SJSA1 (cell line): ENCODE measurements around the gene SHISA6. TPM values are rescaled to one million over a fixed set of nuclear protein-coding genes. Genes with fewer than 3 reads are reported as not detected.

ENCODE experiments used
- DNase-seq, 2 experiments: peaks; one replicate each; pipeline ENCODE4 v3.0.0-alpha.2; 2015 to 2020; ENCODE audit warnings: low spot score in 2 of 2, low read depth in 1 of 2
- H3K27ac ChIP-seq: fragments of 250-450 bp; sonication (Bioruptor Pico); 2 replicates; pipeline ENCODE4 v1.5.1; 2020; ENCODE audit warnings: mild to moderate bottlenecking, moderate library complexity
- H3K27me3 ChIP-seq: fragments of 250-450 bp; sonication (Bioruptor Pico); replicated peaks from 2 replicates; pipeline ENCODE4 v1.5.1; 2020; ENCODE audit warnings: mild to moderate bottlenecking, moderate library complexity
- H3K36me3 ChIP-seq: fragments of 250-450 bp; sonication (Bioruptor Pico); 2 replicates; pipeline ENCODE4 v1.5.1; 2020; ENCODE audit warnings: mild to moderate bottlenecking
- H3K4me1 ChIP-seq: fragments of 250-450 bp; sonication (Bioruptor Pico); replicated peaks from 2 replicates; pipeline ENCODE4 v1.6.1; 2021; ENCODE audit warnings: mild to moderate bottlenecking
- H3K4me3 ChIP-seq: fragments of 250-450 bp; sonication (Bioruptor Pico); 2 replicates; pipeline ENCODE4 v1.5.1; 2020; ENCODE audit warnings: mild to moderate bottlenecking
- H3K9me3 ChIP-seq: fragments of 250-450 bp; sonication (Bioruptor Pico); replicated peaks from 2 replicates; pipeline ENCODE4 v1.5.1; 2020; ENCODE audit warnings: mild to moderate bottlenecking
- total RNA-seq: library from RNA; depleted of rRNA; stranded (reverse); fragments of >200 nt; shearing (Covaris generic); gene quantifications from 2 replicates; pipeline ENCODE4 v1.2.3, GENCODE V29; 2014

Gene SHISA6
- total RNA-seq, 1 experiment from 2014 or later: 0.05 TPM

DNA sequence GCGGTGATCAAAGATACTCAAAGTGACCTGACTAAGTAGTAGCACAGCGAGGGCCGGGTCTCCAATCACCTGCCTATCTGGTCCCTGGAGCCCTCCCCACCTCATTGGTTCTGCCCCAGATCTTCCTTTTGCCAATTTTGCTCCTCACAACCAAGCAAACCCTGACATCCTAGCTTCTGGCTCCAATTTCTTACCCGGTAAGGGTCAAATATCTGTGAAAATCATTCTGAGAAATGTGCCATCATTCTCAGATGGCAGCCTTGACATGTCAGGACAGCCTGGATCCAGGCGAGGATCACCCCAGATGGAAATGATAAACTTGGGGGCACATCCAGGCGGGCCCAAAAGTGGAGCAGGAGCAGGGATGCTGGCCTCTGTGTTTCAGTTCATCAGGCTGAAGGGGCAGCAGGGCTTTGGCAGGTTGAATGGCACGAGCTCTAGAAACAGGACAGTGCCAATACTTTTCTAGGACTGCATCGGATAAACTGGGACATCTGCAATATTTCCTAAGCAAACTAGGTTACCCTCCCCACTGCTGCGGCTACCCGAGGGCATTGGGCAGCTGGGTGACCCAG is 83.9 kb downstream of the SHISA6 start:
- Histone ChIP-seq H3K27me3 (no peaks in the 10 kb centered on the region), H3K4me3 (no peak overlapping the region), H3K4me1 (no peaks in the 10 kb centered on the region), H3K9me3 (no peaks in the 10 kb centered on the region), H3K36me3 (no peaks in the 10 kb centered on the region), H3K27ac (no peak overlapping the region)
- DNase-seq: no peak

DNA sequence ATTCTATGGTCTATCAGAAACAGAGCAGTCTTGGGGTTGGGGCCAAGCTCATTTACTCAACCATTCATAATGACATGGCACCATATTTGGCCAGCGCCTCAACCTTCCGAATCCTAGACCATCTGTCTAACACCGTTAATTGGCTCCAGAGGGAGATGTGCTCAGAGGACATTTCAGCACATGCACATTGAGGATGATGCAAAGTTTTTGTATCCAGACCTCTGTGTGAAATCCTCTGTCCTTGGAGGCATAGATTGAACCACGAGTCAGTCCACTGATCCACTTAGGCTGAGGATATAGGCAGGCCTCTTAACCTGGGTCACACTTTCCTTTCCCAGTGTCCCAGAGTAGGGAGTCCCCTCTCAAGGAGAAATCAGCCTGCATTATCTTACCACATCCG is 85.5 kb downstream of the SHISA6 start:
- H3K9me3 ChIP-seq: no peaks in the 10 kb centered on the region
- H3K27me3 ChIP-seq: no peaks in the 10 kb centered on the region
- no peak overlapping the region for H3K27ac ChIP-seq
- H3K4me1 ChIP-seq: no peaks in the 10 kb centered on the region
- no peak overlapping the region for H3K4me3 ChIP-seq
- no peaks in the 10 kb centered on the region for H3K36me3 ChIP-seq
- no peak for DNase-seq

DNA sequence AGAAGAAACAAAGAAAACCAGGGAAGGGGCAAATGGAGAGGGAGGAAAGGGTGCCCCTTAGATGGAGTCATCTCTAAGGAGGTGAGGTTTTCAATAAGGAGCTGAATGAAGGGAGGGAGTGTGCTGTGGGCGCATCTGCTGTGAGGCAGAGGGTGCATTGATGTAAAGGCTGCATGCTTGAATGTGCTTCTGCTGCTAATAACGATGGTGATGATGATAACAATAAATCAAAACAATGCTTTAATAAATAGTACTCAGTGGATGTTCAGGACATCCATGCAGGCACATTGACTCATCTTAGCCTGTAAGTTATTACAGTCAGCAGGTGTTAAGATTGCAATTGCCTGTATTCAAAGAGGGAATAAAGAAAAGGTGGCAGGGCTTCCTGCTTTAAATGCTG is 87.8 kb downstream of the SHISA6 start:
- no peak for DNase-seq
- Histone ChIP-seq H3K36me3 (no peaks in the 10 kb centered on the region), H3K4me3 (no peak overlapping the region), H3K27me3 (no peaks in the 10 kb centered on the region), H3K27ac (no peak overlapping the region), H3K9me3 (no peaks in the 10 kb centered on the region), H3K4me1 (no peaks in the 10 kb centered on the region)

DNA sequence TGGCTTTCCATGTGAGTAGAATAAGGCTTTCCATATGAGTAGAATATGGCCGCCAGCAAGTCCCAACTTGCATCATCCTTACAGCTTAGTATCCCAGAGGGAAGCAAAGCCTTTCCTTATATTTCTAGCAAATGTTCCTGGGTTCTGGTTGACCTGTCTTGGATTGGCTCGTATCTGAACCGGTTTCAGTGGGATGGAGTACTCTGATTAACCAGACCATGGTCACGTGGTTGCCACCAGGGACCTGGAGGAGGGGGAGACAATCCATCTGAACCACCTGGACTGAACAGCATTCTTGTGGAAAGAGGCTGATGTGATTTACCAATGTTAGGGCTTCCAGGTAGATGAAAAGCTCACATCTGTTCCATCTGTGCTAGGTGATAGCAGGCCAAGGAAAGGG is 89.0 kb downstream of the SHISA6 start:
- no peaks in the 10 kb centered on the region for H3K4me1 ChIP-seq
- DNase-seq: no peak
- no peaks in the 10 kb centered on the region for H3K36me3 ChIP-seq
- H3K27me3 ChIP-seq: no peaks in the 10 kb centered on the region
- H3K4me3 ChIP-seq: no peak overlapping the region
- H3K9me3 ChIP-seq: no peaks in the 10 kb centered on the region
- no peak overlapping the region for H3K27ac ChIP-seq

DNA sequence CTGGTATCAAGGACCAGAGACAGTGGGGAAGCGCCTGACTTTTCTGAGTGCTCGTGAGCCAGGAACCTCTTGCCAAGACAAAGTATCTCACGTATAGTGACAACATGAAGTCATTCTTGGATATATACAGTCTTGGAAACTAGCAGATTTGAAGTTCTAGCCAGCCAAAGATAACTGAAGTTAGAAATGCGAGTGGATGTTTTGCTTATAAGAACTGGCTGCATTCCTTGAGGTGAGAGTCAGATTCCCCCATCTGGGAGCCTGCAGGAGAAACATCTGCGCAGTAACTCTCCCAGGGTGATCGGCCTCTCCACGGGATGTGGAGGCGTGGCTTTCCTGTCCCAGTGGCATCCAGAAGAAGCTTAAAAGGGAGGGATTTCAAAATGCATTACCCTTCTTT is 89.8 kb downstream of the SHISA6 start:
- no peak overlapping the region for H3K4me3 ChIP-seq
- peak in 1 of 2 experiments; percentile 28 for DNase-seq
- H3K27me3 ChIP-seq: no peaks in the 10 kb centered on the region
- H3K27ac ChIP-seq: no peak overlapping the region
- H3K9me3 ChIP-seq: no peaks in the 10 kb centered on the region
- no peaks in the 10 kb centered on the region for H3K36me3 ChIP-seq
- no peaks in the 10 kb centered on the region for H3K4me1 ChIP-seq

DNA sequence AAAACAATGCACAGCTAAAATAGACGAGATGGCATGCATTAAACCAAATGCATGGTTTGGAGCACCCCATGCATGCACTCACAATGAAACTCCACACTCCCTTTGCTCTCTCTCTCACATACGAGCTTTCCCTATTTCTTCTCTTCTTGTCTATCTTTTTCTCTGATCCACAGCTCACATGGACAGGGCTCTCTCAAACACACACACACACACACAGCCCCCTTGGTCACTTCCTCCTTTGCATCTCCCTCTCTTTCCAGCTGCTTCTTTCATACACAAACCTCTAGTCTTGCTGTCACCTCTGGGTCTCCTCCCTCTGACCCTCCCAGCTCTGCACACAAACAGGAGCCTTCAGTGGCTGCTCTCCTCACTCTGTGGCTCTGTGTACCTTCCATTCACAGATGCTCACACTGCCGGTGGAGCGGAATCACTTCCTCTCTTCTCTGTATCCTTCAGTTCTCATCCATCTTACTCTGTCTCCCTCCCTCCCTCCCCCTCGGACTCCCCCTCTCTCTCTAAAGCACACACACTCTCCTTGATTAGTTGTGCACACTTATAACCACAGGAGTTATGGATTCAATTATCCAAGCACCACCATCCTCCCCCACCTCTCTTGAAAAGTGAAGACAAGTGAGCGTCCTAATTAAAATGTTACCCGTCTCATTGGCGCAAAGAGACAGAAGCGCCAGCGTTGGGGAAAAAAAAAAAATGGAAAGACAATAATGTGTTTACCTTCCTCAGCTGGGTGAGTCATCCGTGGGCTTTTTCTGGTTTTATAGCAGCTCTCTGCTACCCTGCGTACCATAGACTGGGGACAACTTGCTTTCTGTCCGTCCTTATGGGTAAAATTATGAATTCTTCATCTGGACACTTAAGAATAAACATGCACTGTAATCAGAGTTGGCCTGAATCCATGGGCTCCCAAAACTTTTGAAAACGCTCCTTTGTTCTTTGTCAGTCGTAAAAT is 90.8 kb downstream of the SHISA6 start:
- H3K27me3 ChIP-seq: no peaks in the 10 kb centered on the region
- H3K36me3 ChIP-seq: no peaks in the 10 kb centered on the region
- H3K4me1 ChIP-seq: no peaks in the 10 kb centered on the region
- H3K9me3 ChIP-seq: no peaks in the 10 kb centered on the region
- H3K27ac ChIP-seq: no peak overlapping the region
- no peak overlapping the region for H3K4me3 ChIP-seq
- DNase-seq: peak in 1 of 2 experiments; percentile 14

DNA sequence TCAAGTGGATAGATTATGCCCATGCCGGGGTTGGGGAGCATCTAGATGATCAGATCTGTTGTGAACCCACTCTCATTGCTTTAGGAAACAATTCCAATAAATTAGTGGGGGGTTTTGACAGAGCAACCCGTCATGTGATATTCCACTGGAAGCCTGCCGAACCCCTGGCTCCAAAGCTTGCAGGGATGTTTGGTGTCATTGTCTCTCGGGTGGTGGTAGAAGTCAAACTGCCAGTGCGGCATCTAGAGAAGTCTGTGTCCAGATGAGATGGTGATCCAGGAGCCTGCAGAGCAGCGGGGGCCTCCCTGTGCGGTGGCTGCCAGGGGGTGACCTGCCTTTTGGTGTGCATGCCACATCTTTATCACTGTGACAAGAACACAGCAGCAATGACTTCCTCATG is 91.7 kb downstream of the SHISA6 start:
- no peaks in the 10 kb centered on the region for H3K36me3 ChIP-seq
- H3K27ac ChIP-seq: no peak overlapping the region
- H3K4me3 ChIP-seq: no peak overlapping the region
- H3K9me3 ChIP-seq: no peaks in the 10 kb centered on the region
- H3K27me3 ChIP-seq: no peaks in the 10 kb centered on the region
- DNase-seq: no peak
- H3K4me1 ChIP-seq: no peaks in the 10 kb centered on the region

DNA sequence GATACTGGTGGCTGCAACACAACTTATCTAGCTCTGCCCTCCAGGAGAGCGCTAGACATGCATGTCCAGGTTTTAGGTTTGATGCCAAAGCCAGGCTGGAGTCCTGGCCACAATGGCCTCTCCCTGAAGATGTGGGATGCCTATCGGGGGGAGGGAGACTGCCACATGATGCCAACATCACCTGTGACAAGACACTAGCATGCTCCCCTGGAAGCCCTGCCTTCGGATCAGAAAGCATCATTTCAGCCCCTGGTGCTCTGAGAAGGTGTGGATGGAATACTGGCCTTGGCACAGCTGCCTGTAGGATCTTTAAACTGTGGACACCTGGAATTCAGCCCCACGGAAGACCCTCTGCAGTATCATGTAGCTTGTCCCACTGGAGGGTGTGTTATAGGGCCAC is 93.5 kb downstream of the SHISA6 start:
- Histone ChIP-seq H3K4me3 (no peak overlapping the region), H3K27ac (no peak overlapping the region), H3K36me3 (no peaks in the 10 kb centered on the region), H3K27me3 (no peaks in the 10 kb centered on the region), H3K4me1 (no peaks in the 10 kb centered on the region), H3K9me3 (no peaks in the 10 kb centered on the region)
- no peak for DNase-seq

DNA sequence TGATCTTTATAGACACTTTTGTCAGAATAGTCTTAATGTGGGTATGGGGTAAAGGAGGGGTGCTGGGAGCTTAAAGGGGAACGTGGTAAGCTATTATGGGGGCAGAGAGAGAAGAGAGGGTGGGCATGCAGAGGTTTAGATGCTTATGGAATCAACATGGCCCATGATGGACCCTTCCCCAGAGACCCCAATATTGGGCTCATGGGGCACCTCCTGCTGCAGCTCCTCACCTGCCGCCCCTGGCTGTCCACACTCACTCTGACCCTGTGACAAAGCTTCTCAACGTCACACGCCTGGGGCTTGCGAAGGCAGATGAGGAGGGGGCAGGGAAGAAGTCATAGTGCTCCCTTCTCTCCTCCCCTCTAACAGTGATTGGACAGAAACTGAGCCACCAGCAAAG is 95.3 kb downstream of the SHISA6 start:
- DNase-seq: no peak
- Histone ChIP-seq H3K27me3 (no peaks in the 10 kb centered on the region), H3K36me3 (no peaks in the 10 kb centered on the region), H3K4me3 (no peak overlapping the region), H3K4me1 (no peaks in the 10 kb centered on the region), H3K9me3 (no peaks in the 10 kb centered on the region), H3K27ac (no peak overlapping the region)

DNA sequence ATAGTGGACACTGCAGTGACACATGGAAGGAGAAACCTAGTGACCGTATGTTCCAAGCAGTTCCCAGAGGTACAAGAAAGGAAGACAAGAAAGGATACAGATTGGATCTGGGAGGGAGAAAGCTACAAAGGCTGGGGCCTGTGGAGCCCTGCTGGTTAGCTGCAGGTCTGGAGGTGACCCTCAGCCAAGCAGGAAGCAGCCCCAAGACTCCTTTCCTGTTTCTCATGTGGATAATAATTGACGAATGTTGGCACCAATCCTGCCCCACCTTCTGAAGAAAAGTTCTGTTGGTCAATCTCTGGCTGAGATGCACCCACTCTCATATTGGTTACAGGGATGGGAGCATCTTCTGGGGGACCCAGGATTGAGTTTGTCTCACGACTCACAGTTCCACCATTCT is 99.8 kb downstream of the SHISA6 start:
- H3K27ac ChIP-seq: no peak overlapping the region
- no peaks in the 10 kb centered on the region for H3K4me1 ChIP-seq
- DNase-seq: no peak
- no peak overlapping the region for H3K4me3 ChIP-seq
- no peaks in the 10 kb centered on the region for H3K36me3 ChIP-seq
- H3K9me3 ChIP-seq: no peaks in the 10 kb centered on the region
- H3K27me3 ChIP-seq: no peaks in the 10 kb centered on the region

DNA sequence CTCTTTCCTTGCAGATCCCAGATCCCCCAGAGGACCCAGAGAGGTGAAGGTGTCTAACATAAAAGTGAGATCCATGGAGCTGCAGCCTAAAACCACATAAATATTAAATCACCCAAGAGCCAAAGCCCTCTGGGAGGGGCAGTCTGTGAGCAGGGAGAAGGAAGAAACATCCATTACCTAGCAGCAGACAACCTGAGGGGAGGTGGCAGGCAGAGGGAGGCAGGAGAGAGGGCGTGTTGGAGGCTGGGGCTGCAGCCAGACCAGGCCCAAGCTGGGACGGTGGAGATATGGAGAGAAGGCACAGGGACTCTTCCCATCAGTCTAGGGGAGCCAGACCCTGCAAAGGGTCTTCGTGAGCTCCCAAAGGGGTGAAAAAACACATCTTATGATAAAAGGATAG is 101.1 kb downstream of the SHISA6 start:
- no peaks in the 10 kb centered on the region for H3K4me1 ChIP-seq
- no peaks in the 10 kb centered on the region for H3K36me3 ChIP-seq
- H3K27ac ChIP-seq: no peak overlapping the region

DNA sequence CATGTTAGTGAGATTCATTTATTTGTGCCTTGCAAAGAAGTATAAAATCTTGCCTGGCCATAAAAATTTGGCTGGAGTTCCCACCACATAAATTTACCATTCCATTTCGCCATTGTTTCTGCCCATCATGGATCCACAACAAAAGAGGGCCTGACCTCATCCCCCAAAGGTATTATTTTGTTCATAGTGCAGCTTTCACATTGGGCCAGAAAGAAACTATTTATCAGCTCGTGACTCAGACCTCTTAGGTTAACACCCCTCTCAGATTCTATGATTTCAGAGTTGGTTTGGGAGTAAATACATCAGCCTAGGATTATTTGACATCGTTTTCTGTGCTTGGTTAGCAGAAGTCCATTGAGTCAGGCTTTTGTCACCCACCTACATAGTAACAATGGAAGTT is 108.1 kb downstream of the SHISA6 start:
- no peaks in the 10 kb centered on the region for H3K4me1 ChIP-seq
- DNase-seq: no peak
- no peak overlapping the region for H3K27ac ChIP-seq
- no peaks in the 10 kb centered on the region; the same call in 1 of the 2 replicates for H3K9me3 ChIP-seq
- H3K36me3 ChIP-seq: no peaks in the 10 kb centered on the region
- no peak overlapping the region for H3K4me3 ChIP-seq
- H3K27me3 ChIP-seq: no peaks in the 10 kb centered on the region

More for the DNA sequence above, 101.1 kb downstream of the SHISA6 start:
- DNase-seq: no peak
- Histone ChIP-seq H3K27me3 (no peaks in the 10 kb centered on the region), H3K4me3 (no peak overlapping the region), H3K9me3 (no peaks in the 10 kb centered on the region)

DNA sequence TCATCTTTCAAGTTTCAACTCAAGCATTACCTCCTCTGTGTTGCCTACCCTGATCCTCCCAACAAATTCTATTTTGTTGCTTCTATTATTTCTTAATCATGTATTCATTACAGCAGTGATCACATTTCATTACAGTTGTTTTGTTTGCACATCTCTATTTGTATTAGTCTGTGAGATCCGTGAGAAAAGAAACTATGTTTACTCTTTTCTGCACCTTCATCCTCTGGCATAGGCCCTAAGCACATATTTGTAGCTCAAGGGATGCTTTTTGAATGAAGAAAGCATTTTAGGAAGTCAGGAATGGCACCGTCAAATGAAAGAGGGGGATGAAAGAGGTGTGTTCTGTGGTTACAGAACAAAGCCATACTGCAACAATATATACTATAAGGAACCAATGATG is 110.5 kb downstream of the SHISA6 start:
- H3K4me3 ChIP-seq: no peak overlapping the region
- H3K9me3 ChIP-seq: no peaks in the 10 kb centered on the region; the same call in 1 of the 2 replicates
- H3K27me3 ChIP-seq: no peaks in the 10 kb centered on the region
- DNase-seq: no peak
- no peaks in the 10 kb centered on the region for H3K36me3 ChIP-seq
- no peak overlapping the region for H3K27ac ChIP-seq
- no peaks in the 10 kb centered on the region for H3K4me1 ChIP-seq

DNA sequence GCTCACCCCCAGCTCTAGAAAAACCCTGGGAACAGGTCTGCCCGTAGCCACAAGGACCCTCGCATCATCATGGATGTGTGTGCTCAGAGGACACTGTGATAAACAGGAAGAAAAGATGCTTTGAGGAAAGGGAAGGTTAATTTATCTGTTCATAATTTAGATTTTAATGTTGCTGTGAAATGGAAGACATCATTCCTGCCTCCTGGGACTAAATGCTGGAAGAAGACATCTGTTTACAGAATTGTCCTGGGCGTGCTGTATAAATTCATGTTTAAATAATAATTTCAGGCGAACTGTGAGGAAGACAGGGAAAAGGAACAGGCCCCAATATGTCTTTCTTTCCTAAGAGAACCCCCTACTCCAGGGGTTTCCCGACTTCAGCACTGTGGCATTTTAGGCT is 112.6 kb downstream of the SHISA6 start:
- Histone ChIP-seq H3K4me3 (no peak overlapping the region), H3K27ac (no peak overlapping the region)

More for the DNA sequence above, 112.6 kb downstream of the SHISA6 start:
- H3K9me3 ChIP-seq: no peaks in the 10 kb centered on the region; the same call in 1 of the 2 replicates
- no peak for DNase-seq
- no peaks in the 10 kb centered on the region for H3K36me3 ChIP-seq
- no peaks in the 10 kb centered on the region for H3K27me3 ChIP-seq
- no peaks in the 10 kb centered on the region for H3K4me1 ChIP-seq
